ENCODE data around the gene TEX11. TPM values are rescaled to one million over a fixed set of nuclear protein-coding genes. Genes with fewer than 3 reads are reported as not detected.
"Not testable (repeated sequence)": the region's sequence is repeated elsewhere in the genome, so short reads cannot be mapped to it uniquely, and the experiment has no call there.

TEX11 gene
- total RNA-seq, 2 donors from 2014 or later = 0.75 TPM; not detected in 1

GRCh38 chrX:70852294-70852693, 56.2 kb downstream of the TEX11 start:
- H3K4me3 ChIP-seq (ENCODE audit: low read length) = no peak overlapping the region
- 79 to 81% methylated on average over 2 to 3 of the region's 3 CpGs for WGBS, 2 experiments (ENCODE audit: insufficient coverage in 1 of 2, insufficient read length in 1 of 2)
- H3K4me3 Mint-ChIP-seq = no peak overlapping the region
- no peak overlapping the region for H3K27ac Mint-ChIP-seq
- no peaks in the 10 kb centered on the region for H3K36me3 Mint-ChIP-seq (ENCODE audit: low read depth)
- H3K27me3 Mint-ChIP-seq (ENCODE audit: insufficient read depth) = no peaks in the 10 kb centered on the region
- H3K27ac ChIP-seq (ENCODE audit: low read depth, low read length) = no peak overlapping the region
- no peak for TF ChIP-seq CTCF (conservative IDR thresholded peaks at IDR 0.05)
- DNase-seq = no peak
- H3K36me3 ChIP-seq (ENCODE audit: control insufficient read depth, insufficient read depth, low read length) = no peaks in the 10 kb centered on the region
- no peak overlapping the region for H3K9ac ChIP-seq (ENCODE audit: extremely low read depth, low read length, poor library complexity, severe bottlenecking)
- no peaks in the 10 kb centered on the region for H3K27me3 ChIP-seq (ENCODE audit: control insufficient read depth, insufficient read depth, low read length, poor library complexity, severe bottlenecking)
- H3K9me3 ChIP-seq (ENCODE audit: control insufficient read depth, low read length) = no peaks in the 10 kb centered on the region
- peaks cover 30% of the 10 kb centered on the region for H3K9me3 Mint-ChIP-seq
- H3K4me1 Mint-ChIP-seq = no peaks in the 10 kb centered on the region
- no peaks in the 10 kb centered on the region for H3K4me1 ChIP-seq (ENCODE audit: control insufficient read depth, insufficient read depth, low read length)

GRCh38 chrX:70844081-70844480, 64.4 kb downstream of the TEX11 start:
- H3K9ac ChIP-seq (ENCODE audit: extremely low read depth, low read length, poor library complexity, severe bottlenecking); H3K27me3 Mint-ChIP-seq (ENCODE audit: insufficient read depth); H3K27me3 ChIP-seq (ENCODE audit: control insufficient read depth, insufficient read depth, low read length, poor library complexity, severe bottlenecking); H3K4me3 Mint-ChIP-seq; H3K4me1 ChIP-seq (ENCODE audit: control insufficient read depth, insufficient read depth, low read length); H3K27ac Mint-ChIP-seq; H3K4me3 ChIP-seq (ENCODE audit: low read length); DNase-seq; H3K4me1 Mint-ChIP-seq; H3K36me3 ChIP-seq (ENCODE audit: control insufficient read depth, insufficient read depth, low read length); H3K36me3 Mint-ChIP-seq (ENCODE audit: low read depth); H3K27ac ChIP-seq (ENCODE audit: low read depth, low read length); H3K9me3 ChIP-seq (ENCODE audit: control insufficient read depth, low read length): not testable (repeated sequence)
- H3K9me3 Mint-ChIP-seq = peaks cover 48% of the 10 kb centered on the region
- no CpG with 5 or more reads among the region's 6 CpGs for WGBS, 2 experiments (ENCODE audit: insufficient coverage in 1 of 2, insufficient read length in 1 of 2)

DNA sequence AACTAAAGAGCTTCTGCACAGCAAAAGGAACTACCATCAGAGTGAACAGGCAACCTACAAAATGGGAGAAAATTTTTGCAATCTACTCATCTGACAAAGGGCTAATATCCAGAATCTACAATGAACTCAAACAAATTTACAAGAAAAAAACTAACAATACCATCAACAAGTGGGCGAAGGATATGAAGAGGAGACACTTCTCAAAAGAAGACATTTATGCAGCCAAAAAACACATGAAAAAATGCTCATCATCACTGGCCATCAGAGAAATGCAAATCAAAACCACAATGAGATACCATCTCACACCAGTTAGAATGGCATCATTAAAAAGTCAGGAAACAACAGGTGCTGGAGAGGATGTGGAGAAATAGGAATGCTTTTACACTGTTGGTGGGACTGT, 64.9 kb downstream of the TEX11 start:
- DNase-seq; H3K27me3 Mint-ChIP-seq (ENCODE audit: insufficient read depth); H3K4me3 ChIP-seq (ENCODE audit: low read length); H3K27me3 ChIP-seq (ENCODE audit: control insufficient read depth, insufficient read depth, low read length, poor library complexity, severe bottlenecking); H3K9ac ChIP-seq (ENCODE audit: extremely low read depth, low read length, poor library complexity, severe bottlenecking); H3K36me3 ChIP-seq (ENCODE audit: control insufficient read depth, insufficient read depth, low read length); H3K4me3 Mint-ChIP-seq; H3K4me1 ChIP-seq (ENCODE audit: control insufficient read depth, insufficient read depth, low read length); H3K4me1 Mint-ChIP-seq; H3K9me3 ChIP-seq (ENCODE audit: control insufficient read depth, low read length); H3K36me3 Mint-ChIP-seq (ENCODE audit: low read depth); H3K27ac Mint-ChIP-seq; H3K27ac ChIP-seq (ENCODE audit: low read depth, low read length): not testable (repeated sequence)
- H3K9me3 Mint-ChIP-seq = peaks cover 53% of the 10 kb centered on the region
- 100% methylated on average over 1 of the region's 1 CpG; no CpG with 5 or more reads in 1 of the 2 experiments for WGBS, 2 experiments (ENCODE audit: insufficient coverage in 1 of 2, insufficient read length in 1 of 2)

- no peak overlapping the region for H3K9ac ChIP-seq (ENCODE audit: extremely low read depth, low read length, poor library complexity, severe bottlenecking)
- WGBS, 2 experiments (ENCODE audit: insufficient coverage in 1 of 2, insufficient read length in 1 of 2) = 84% methylated on average over 5 of the region's 7 CpGs; no CpG with 5 or more reads in 1 of the 2 experiments
- no peak overlapping the region for H3K27ac ChIP-seq (ENCODE audit: low read depth, low read length)
- no peaks in the 10 kb centered on the region for H3K27me3 ChIP-seq (ENCODE audit: control insufficient read depth, insufficient read depth, low read length, poor library complexity, severe bottlenecking)
- Mint-ChIP-seq H3K9me3 (peaks cover 56% of the 10 kb centered on the region), H3K4me1 (no peaks in the 10 kb centered on the region), H3K36me3 (ENCODE audit: low read depth) (peaks cover 2% of the 10 kb centered on the region), H3K4me3 (no peak overlapping the region), H3K27me3 (ENCODE audit: insufficient read depth) (no peaks in the 10 kb centered on the region), H3K27ac (no peak overlapping the region)
- H3K9me3 ChIP-seq (ENCODE audit: control insufficient read depth, low read length) = no peaks in the 10 kb centered on the region
- DNase-seq = no peak
- H3K4me1 ChIP-seq (ENCODE audit: control insufficient read depth, insufficient read depth, low read length) = no peaks in the 10 kb centered on the region
- H3K4me3 ChIP-seq (ENCODE audit: low read length) = no peak overlapping the region
- TF ChIP-seq CTCF (conservative IDR thresholded peaks at IDR 0.05) = no peak
- no peaks in the 10 kb centered on the region for H3K36me3 ChIP-seq (ENCODE audit: control insufficient read depth, insufficient read depth, low read length)
These were observed 73.9 kb downstream of the TEX11 start for GRCh38 chrX:70834589-70834988.

Measured in endodermal cell (in vitro differentiated cells).